Measurements from ENCODE around the gene EMILIN2. TPM values are rescaled to one million over a fixed set of nuclear protein-coding genes. Genes with fewer than 3 reads are reported as not detected.

EMILIN2 gene
- total and polyA plus RNA-seq, 2 of the 13 experiments (the other 11 are each of a cell fraction or from before 2014, with no cell fraction given), result 7.6 to 8.2 TPM

DNA sequence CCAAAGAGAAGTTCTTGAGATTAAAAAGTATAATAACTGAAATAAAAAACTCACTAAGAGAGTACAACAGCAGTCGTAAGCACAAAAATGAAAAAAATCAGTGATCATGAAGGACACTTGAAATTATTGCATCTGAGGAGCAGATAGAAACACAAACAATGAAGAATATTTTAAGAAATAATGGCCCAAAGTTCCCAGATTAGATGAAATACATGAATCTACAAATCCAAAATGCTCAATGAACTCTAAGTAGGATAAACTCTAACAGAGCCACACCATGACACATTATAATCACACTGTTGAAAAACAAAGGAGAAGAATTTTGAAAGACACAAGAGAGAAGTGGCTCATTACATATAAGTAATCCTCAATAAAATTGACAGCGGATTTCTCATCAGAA lies 31.9 kb upstream of the EMILIN2 start:
- ChIA-PET POLR2A (no interaction called here), CTCF (ENCODE audit: low intra/inter-chr PET ratio, low total read pairs) (no interaction called here)
- intact Hi-C loops (cut with micrococcal nuclease; ENCODE audit: unreplicated experiment) (no loop called here), in situ Hi-C loops (cut with HindIII; ENCODE audit: extremely low pct_ligation_motif_present, low pct_unique_long_range_greater_than_20kb) (no loop called here)
- DNase-seq (ENCODE audit: low spot score), result no peak
- no TSS peak for BruUV-seq (replicated peaks)
- TF ChIP-seq, protein P1, sequence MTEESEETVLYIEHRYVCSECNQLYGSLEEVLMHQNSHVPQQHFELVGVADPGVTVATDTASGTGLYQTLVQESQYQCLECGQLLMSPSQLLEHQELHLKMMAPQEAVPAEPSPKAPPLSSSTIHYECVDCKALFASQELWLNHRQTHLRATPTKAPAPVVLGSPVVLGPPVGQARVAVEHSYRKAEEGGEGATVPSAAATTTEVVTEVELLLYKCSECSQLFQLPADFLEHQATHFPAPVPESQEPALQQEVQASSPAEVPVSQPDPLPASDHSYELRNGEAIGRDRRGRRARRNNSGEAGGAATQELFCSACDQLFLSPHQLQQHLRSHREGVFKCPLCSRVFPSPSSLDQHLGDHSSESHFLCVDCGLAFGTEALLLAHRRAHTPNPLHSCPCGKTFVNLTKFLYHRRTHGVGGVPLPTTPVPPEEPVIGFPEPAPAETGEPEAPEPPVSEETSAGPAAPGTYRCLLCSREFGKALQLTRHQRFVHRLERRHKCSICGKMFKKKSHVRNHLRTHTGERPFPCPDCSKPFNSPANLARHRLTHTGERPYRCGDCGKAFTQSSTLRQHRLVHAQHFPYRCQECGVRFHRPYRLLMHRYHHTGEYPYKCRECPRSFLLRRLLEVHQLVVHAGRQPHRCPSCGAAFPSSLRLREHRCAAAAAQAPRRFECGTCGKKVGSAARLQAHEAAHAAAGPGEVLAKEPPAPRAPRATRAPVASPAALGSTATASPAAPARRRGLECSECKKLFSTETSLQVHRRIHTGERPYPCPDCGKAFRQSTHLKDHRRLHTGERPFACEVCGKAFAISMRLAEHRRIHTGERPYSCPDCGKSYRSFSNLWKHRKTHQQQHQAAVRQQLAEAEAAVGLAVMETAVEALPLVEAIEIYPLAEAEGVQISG (CRISPR knock-in tag; IDR thresholded peaks at IDR 0.05), result no peak
- TF ChIP-seq ZNF556 (CRISPR knock-in tag; IDR thresholded peaks at IDR 0.05; ENCODE audit: borderline replicate concordance) (no peak), MBNL3 (CRISPR knock-in tag; conservative IDR thresholded peaks at IDR 0.05) (no peak), ZZZ3 (CRISPR knock-in tag; IDR thresholded peaks at IDR 0.05; ENCODE audit: borderline replicate concordance) (no peak), RFX3 (CRISPR knock-in tag; IDR thresholded peaks at IDR 0.05) (no peak), SIX4 (CRISPR knock-in tag; IDR thresholded peaks at IDR 0.05) (no peak), ETV5 (CRISPR knock-in tag; IDR thresholded peaks at IDR 0.05; ENCODE audit: borderline replicate concordance) (no peak), ZNF256 (CRISPR knock-in tag; conservative IDR thresholded peaks at IDR 0.05) (no peak), ZNF460 (CRISPR knock-in tag; IDR thresholded peaks at IDR 0.05; ENCODE audit: borderline replicate concordance) (no peak), DR1 (CRISPR knock-in tag; IDR thresholded peaks at IDR 0.05) (no peak), MEIS2 (CRISPR knock-in tag; IDR thresholded peaks at IDR 0.05) (no peak), ZNF143 (CRISPR knock-in tag; IDR thresholded peaks at IDR 0.05) (no peak), ELF3 (CRISPR knock-in tag; IDR thresholded peaks at IDR 0.05) (no peak)
- TF ChIP-seq, protein P2, sequence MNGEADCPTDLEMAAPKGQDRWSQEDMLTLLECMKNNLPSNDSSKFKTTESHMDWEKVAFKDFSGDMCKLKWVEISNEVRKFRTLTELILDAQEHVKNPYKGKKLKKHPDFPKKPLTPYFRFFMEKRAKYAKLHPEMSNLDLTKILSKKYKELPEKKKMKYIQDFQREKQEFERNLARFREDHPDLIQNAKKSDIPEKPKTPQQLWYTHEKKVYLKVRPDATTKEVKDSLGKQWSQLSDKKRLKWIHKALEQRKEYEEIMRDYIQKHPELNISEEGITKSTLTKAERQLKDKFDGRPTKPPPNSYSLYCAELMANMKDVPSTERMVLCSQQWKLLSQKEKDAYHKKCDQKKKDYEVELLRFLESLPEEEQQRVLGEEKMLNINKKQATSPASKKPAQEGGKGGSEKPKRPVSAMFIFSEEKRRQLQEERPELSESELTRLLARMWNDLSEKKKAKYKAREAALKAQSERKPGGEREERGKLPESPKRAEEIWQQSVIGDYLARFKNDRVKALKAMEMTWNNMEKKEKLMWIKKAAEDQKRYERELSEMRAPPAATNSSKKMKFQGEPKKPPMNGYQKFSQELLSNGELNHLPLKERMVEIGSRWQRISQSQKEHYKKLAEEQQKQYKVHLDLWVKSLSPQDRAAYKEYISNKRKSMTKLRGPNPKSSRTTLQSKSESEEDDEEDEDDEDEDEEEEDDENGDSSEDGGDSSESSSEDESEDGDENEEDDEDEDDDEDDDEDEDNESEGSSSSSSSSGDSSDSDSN (CRISPR knock-in tag; IDR thresholded peaks at IDR 0.05), result no peak
- TF ChIP-seq, protein P3, sequence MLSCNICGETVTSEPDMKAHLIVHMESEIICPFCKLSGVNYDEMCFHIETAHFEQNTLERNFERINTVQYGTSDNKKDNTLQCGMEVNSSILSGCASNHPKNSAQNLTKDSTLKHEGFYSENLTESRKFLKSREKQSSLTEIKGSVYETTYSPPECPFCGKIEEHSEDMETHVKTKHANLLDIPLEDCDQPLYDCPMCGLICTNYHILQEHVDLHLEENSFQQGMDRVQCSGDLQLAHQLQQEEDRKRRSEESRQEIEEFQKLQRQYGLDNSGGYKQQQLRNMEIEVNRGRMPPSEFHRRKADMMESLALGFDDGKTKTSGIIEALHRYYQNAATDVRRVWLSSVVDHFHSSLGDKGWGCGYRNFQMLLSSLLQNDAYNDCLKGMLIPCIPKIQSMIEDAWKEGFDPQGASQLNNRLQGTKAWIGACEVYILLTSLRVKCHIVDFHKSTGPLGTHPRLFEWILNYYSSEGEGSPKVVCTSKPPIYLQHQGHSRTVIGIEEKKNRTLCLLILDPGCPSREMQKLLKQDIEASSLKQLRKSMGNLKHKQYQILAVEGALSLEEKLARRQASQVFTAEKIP (CRISPR knock-in tag; IDR thresholded peaks at IDR 0.05; ENCODE audit: borderline replicate concordance), result no peak
- Histone ChIP-seq H3K4me3 (replicated peaks in 1 of 3; ENCODE audit: insufficient read depth in 1 of 3, low read depth in 2 of 3, low read length in 3 of 3) (no peak overlapping the region), H3K36me3 (replicated peaks in 1 of 2; ENCODE audit: control insufficient read depth in 1 of 2, insufficient read depth in 2 of 2, low read length in 2 of 2) (no peaks in the 10 kb centered on the region), H3K27me3 (ENCODE audit: control insufficient read depth in 1 of 2, insufficient read depth in 2 of 2, low read length in 2 of 2) (no peaks in the 10 kb centered on the region; a peak in 1 of 5 replicates), H4K20me1 (ENCODE audit: insufficient read depth, low read length) (no peaks in the 10 kb centered on the region), H3K9ac (ENCODE audit: insufficient read depth, low read depth, low read length) (no peak overlapping the region), H3K27ac (ENCODE audit: extremely low read length, insufficient read depth, low read length) (no peak overlapping the region), H2AFZ (ENCODE audit: low read length) (no peak overlapping the region), H3K4me2 (ENCODE audit: low read depth, low read length) (no peak overlapping the region), H3K4me1 (ENCODE audit: insufficient read depth, low read length) (no peaks in the 10 kb centered on the region), H3K9me3 (ENCODE audit: low read length) (peaks cover 4% of the 10 kb centered on the region; the same call in 1 of the 2 replicates), H3K79me2 (ENCODE audit: insufficient read depth, low read length) (no peaks in the 10 kb centered on the region)
- ATAC-seq, result no peak
- FAIRE-seq, result no peak
- WGBS (ENCODE audit: low lambda C conversion rate), result 25% methylated on average over 2 of the region's 2 CpGs

All from HepG2 (cell line).